Kidney (tissue), 14 donors: ENCODE data around the gene ABCA1. TPM values are rescaled to one million over a fixed set of nuclear protein-coding genes. Genes with fewer than 3 reads are reported as not detected.

Experiments
- DNase-seq, 5 donors: peaks; one replicate each; pipeline ENCODE4 v3.0.0-alpha.2; 2013 to 2020
- FAIRE-seq: peaks from 2 replicates; lab custom pipeline; 2012; peaks lifted over from hg19 to GRCh38; lab: Jason Lieb, UNC
- H3K27ac ChIP-seq, 2 donors: one replicate each; pipeline ENCODE4 v1.7.0; 2013; ENCODE audit warnings: low read depth in 2 of 2, low read length in 2 of 2, inconsistent platforms in 1 of 2
- H3K27me3 ChIP-seq: one replicate; pipeline ENCODE4 v1.7.1; 2013; ENCODE audit warnings: low read length, inconsistent platforms; ENCODE audit not compliant: control insufficient read depth, insufficient read depth
- H3K36me3 ChIP-seq, 3 donors: one replicate each; pipeline versions ENCODE4 v1.7.0 to v1.7.1; 2013; ENCODE audit warnings: low read length in 3 of 3, control low read depth in 1 of 3, inconsistent platforms in 1 of 3; ENCODE audit not compliant: insufficient read depth in 3 of 3, control insufficient read depth in 2 of 3
- H3K4me1 ChIP-seq, 3 donors: one replicate each; pipeline versions ENCODE4 v1.7.0 to v1.7.1; 2013; ENCODE audit warnings: low read length in 3 of 3, inconsistent platforms in 1 of 3, low read depth in 1 of 3; ENCODE audit not compliant: control insufficient read depth in 2 of 3, insufficient read depth in 2 of 3
- H3K4me3 ChIP-seq, 3 donors: one replicate each; pipeline versions ENCODE4 v1.7.0 to v1.8.1; 2013; ENCODE audit warnings: low read length in 3 of 3, control low read depth in 1 of 3, inconsistent platforms in 1 of 3
- H3K9ac ChIP-seq, 3 donors: one replicate each; pipeline versions ENCODE4 v1.7.0 to v1.7.1; 2013; ENCODE audit warnings: low read length in 3 of 3, control low read depth in 1 of 3, inconsistent platforms in 1 of 3
- H3K9me3 ChIP-seq, 3 donors: one replicate each; pipeline versions ENCODE4 v1.7.0 to v1.7.1; 2013; ENCODE audit warnings: low read length in 3 of 3, control low read depth in 1 of 3, inconsistent platforms in 1 of 3; ENCODE audit not compliant: control insufficient read depth in 2 of 3, insufficient read depth in 1 of 3
- CTCF ChIP-seq: IDR thresholded peaks from 3 replicates; pipeline ENCODE4 v1.5.1; 2012; ENCODE audit warnings: mild to moderate bottlenecking, moderate library complexity, borderline replicate concordance; ENCODE audit not compliant: insufficient read depth; ENCODE audit errors: extremely low read depth
- intact Hi-C: fragments of 100-400 bp; cut with DNase I; formaldehyde crosslinking; loops from one replicate; pipeline ENCODE4 v1.11.1; 2022
- polyA plus RNA-seq: library from polyadenylated mRNA; stranded (reverse); fragments of 350-450 nt; fragmentation: Illumina TruSeq; extraction: RNeasy Lipid Tissue Mini Kit (QIAGEN cat#74804); gene quantifications from one replicate; pipeline ENCODE4 v1.2.3, GENCODE V29; 2014; ENCODE audit warnings: low read depth, low replicate concordance; ENCODE audit not compliant: insufficient read depth
- total RNA-seq: library from RNA; stranded (reverse); fragmentation: NEBNext Ultra II Directional; extraction: Animal tissue kit (Norgen Biotek cat#: 25700); gene quantifications from one replicate; pipeline ENCODE4 v1.2.1, GENCODE V29; 2021
- donor health status: control.
- donor health status: control.
- donor health status: control.
- donor health status: control.
- donor health status: control.
- donor health status: DM: yes; HTN: yes; CAD: no.
- donor health status: Normal renal cell carcinoma (clear cell type).

The ABCA1 gene
- total and polyA plus RNA-seq, 2 donors from 2014 or later: 1.4 to 26.1 TPM

- no peak for TF ChIP-seq CTCF
- Histone ChIP-seq H3K9ac (peak overlapping the region; percentile 76 to 90 (median 82)), H3K27ac (no peak overlapping the region), H3K27me3 (no peaks in the 10 kb centered on the region), H3K4me1 (peaks cover 3 to 7% (median 4%) of the 10 kb centered on the region in 3 donors), H3K9me3 (no peaks in the 10 kb centered on the region), H3K4me3 (peak overlapping the region; percentile 80 to 98 (median 87)), H3K36me3 (no peaks in the 10 kb centered on the region)
- DNase-seq: no peak
- FAIRE-seq: no peak
- intact Hi-C loops: no loop called here
These were observed 181.2 kb downstream of the ABCA1 start for GRCh38 chr9:104746798-104747197.

GRCh38 chr9:104746285-104746684 lies 181.7 kb downstream of the ABCA1 start:
- intact Hi-C loops: no loop called here
- Histone ChIP-seq H3K27ac (no peak overlapping the region), H3K27me3 (no peaks in the 10 kb centered on the region), H3K4me3 (no peak overlapping the region), H3K9me3 (no peaks in the 10 kb centered on the region), H3K36me3 (no peaks in the 10 kb centered on the region), H3K4me1 (peaks cover 3 to 7% (median 4%) of the 10 kb centered on the region in 3 donors), H3K9ac (no peak overlapping the region)
- DNase-seq: no peak
- TF ChIP-seq CTCF: no peak
- FAIRE-seq: no peak

GRCh38 chr9:104745852-104746251 lies 182.1 kb downstream of the ABCA1 start:
- H3K4me1 ChIP-seq: peaks cover 3 to 7% (median 4%) of the 10 kb centered on the region in 3 donors
- H3K36me3 ChIP-seq: no peaks in the 10 kb centered on the region
- no peak for DNase-seq
- TF ChIP-seq CTCF: no peak
- intact Hi-C loops: no loop called here
- H3K4me3 ChIP-seq: no peak overlapping the region
- H3K27ac ChIP-seq: no peak overlapping the region
- FAIRE-seq: no peak
- H3K9me3 ChIP-seq: no peaks in the 10 kb centered on the region
- no peak overlapping the region for H3K9ac ChIP-seq
- no peaks in the 10 kb centered on the region for H3K27me3 ChIP-seq
